ENCODE data around the gene CNPY3.

CNPY3 gene

GRCh38 chr6:42987533-42988451 is 58.5 kb downstream of the CNPY3 start:
- H2BK120ac ChIP-seq (ENCODE audit: low read depth, low read length) = no peak overlapping the region
- DNase-seq (ENCODE audit: low spot score) = no peak

GRCh38 chr6:42988486-42989020 is 59.3 kb downstream of the CNPY3 start:
- no peaks in the 10 kb centered on the region for H3K9me3 ChIP-seq (replicated peaks in 1 of 2; ENCODE audit: control insufficient read depth in 2 of 2, insufficient read depth in 1 of 2, low read depth in 1 of 2, low read length in 2 of 2)
- no peak overlapping the region for H2BK120ac ChIP-seq (ENCODE audit: low read depth, low read length)
- H3K4me1 ChIP-seq (ENCODE audit: control insufficient read depth in 2 of 2, insufficient read depth in 1 of 2, low read depth in 1 of 2, low read length in 2 of 2) = peaks cover 6% of the 10 kb centered on the region in 2 donors
- H2AFZ ChIP-seq (ENCODE audit: low read length) = no peak overlapping the region
- no peak overlapping the region for H3K27ac ChIP-seq (replicated peaks; ENCODE audit: low read length)
- H3K27me3 ChIP-seq (ENCODE audit: control insufficient read depth in 3 of 3, insufficient read depth in 3 of 3, low read depth in 1 of 3, low read length in 3 of 3) = no peaks in the 10 kb centered on the region
- H3K4ac ChIP-seq (ENCODE audit: low read length) = no peak overlapping the region
- no peak for DNase-seq (ENCODE audit: low spot score)
- no peak overlapping the region for H2BK12ac ChIP-seq (ENCODE audit: low read length)
- peaks cover 11 to 57% of the 10 kb centered on the region in 2 donors for H3K36me3 ChIP-seq (replicated peaks in 1 of 2; ENCODE audit: control insufficient read depth in 2 of 2, insufficient read depth in 2 of 2, low read length in 2 of 2)
- H3K9ac ChIP-seq (ENCODE audit: low read depth, low read length, poor library complexity) = no peak overlapping the region
- WGBS, 2 donors (ENCODE audit: extremely low coverage in 2 of 2, insufficient read length in 2 of 2, insufficient replicate concordance in 1 of 2) = no CpG with 5 or more reads among the region's 1 CpG
- H3K18ac ChIP-seq (ENCODE audit: low read length) = no peak overlapping the region
- H3K79me1 ChIP-seq (ENCODE audit: low read depth, low read length) = peaks cover 3% of the 10 kb centered on the region
- H4K8ac ChIP-seq (ENCODE audit: low read depth, low read length) = no peak overlapping the region
- no peak overlapping the region for H2BK15ac ChIP-seq (ENCODE audit: low read length)
- H3K23ac ChIP-seq (ENCODE audit: low read depth, low read length, poor library complexity) = no peak overlapping the region
- no peak overlapping the region for H4K91ac ChIP-seq (ENCODE audit: low read depth, low read length, poor library complexity)
- no peak overlapping the region for H2BK5ac ChIP-seq (ENCODE audit: low read length)
- H3K4me2 ChIP-seq (ENCODE audit: insufficient read depth, low read length, poor library complexity, severe bottlenecking) = no peak overlapping the region
- no peak overlapping the region for H3K4me3 ChIP-seq (ENCODE audit: low read length in 2 of 2)
- H2AK5ac ChIP-seq (ENCODE audit: low read depth, low read length) = no peak overlapping the region
- no peak overlapping the region for H3K14ac ChIP-seq (ENCODE audit: low read length)

More at GRCh38 chr6:42987533-42988451, 58.5 kb downstream of the CNPY3 start:
- H3K79me1 ChIP-seq (ENCODE audit: low read depth, low read length) = peaks cover 3% of the 10 kb centered on the region
- no peak overlapping the region for H2AFZ ChIP-seq (ENCODE audit: low read length)
- H2AK5ac ChIP-seq (ENCODE audit: low read depth, low read length) = no peak overlapping the region
- no peak overlapping the region for H4K91ac ChIP-seq (ENCODE audit: low read depth, low read length, poor library complexity)
- H3K4me2 ChIP-seq (ENCODE audit: insufficient read depth, low read length, poor library complexity, severe bottlenecking) = no peak overlapping the region
- no peaks in the 10 kb centered on the region for H3K27me3 ChIP-seq (ENCODE audit: control insufficient read depth in 3 of 3, insufficient read depth in 3 of 3, low read depth in 1 of 3, low read length in 3 of 3)
- no peak overlapping the region for H3K14ac ChIP-seq (ENCODE audit: low read length)
- no peak overlapping the region for H2BK15ac ChIP-seq (ENCODE audit: low read length)
- H3K9me3 ChIP-seq (replicated peaks in 1 of 2; ENCODE audit: control insufficient read depth in 2 of 2, insufficient read depth in 1 of 2, low read depth in 1 of 2, low read length in 2 of 2) = no peaks in the 10 kb centered on the region
- H3K4me3 ChIP-seq (ENCODE audit: low read length in 2 of 2) = no peak overlapping the region
- no CpG with 5 or more reads among the region's 5 CpGs for WGBS, 2 donors (ENCODE audit: extremely low coverage in 2 of 2, insufficient read length in 2 of 2, insufficient replicate concordance in 1 of 2)
- H2BK5ac ChIP-seq (ENCODE audit: low read length) = no peak overlapping the region
- no peak overlapping the region for H3K23ac ChIP-seq (ENCODE audit: low read depth, low read length, poor library complexity)
- H3K36me3 ChIP-seq (replicated peaks in 1 of 2; ENCODE audit: control insufficient read depth in 2 of 2, insufficient read depth in 2 of 2, low read length in 2 of 2) = peaks cover 11 to 56% of the 10 kb centered on the region in 2 donors
- H3K4me1 ChIP-seq (ENCODE audit: control insufficient read depth in 2 of 2, insufficient read depth in 1 of 2, low read depth in 1 of 2, low read length in 2 of 2) = peaks cover 6% of the 10 kb centered on the region in 2 donors
- H3K18ac ChIP-seq (ENCODE audit: low read length) = no peak overlapping the region
- no peak overlapping the region for H2BK12ac ChIP-seq (ENCODE audit: low read length)
- no peak overlapping the region for H3K4ac ChIP-seq (ENCODE audit: low read length)
- H3K9ac ChIP-seq (ENCODE audit: low read depth, low read length, poor library complexity) = no peak overlapping the region
- H3K27ac ChIP-seq (replicated peaks; ENCODE audit: low read length) = no peak overlapping the region
- H4K8ac ChIP-seq (ENCODE audit: low read depth, low read length) = no peak overlapping the region

All from neuronal stem cell (in vitro differentiated cells).